GM21529 (cell line): ENCODE measurements around the gene SSR1.
"Not testable (repeated sequence)": the region's sequence is repeated elsewhere in the genome, so short reads cannot be mapped to it uniquely, and the experiment has no call there.

Experiments used
- ATAC-seq: cut with Tn5 transposase; IDR thresholded peaks from one replicate; pipeline ENCODE4 v1.9.1; 2021; ENCODE audit not compliant: unreplicated experiment

SSR1 gene

GRCh38 chr6:7319406-7319805, 6.4 kb upstream of the SSR1 start:
- not testable (repeated sequence) for ATAC-seq

DNA sequence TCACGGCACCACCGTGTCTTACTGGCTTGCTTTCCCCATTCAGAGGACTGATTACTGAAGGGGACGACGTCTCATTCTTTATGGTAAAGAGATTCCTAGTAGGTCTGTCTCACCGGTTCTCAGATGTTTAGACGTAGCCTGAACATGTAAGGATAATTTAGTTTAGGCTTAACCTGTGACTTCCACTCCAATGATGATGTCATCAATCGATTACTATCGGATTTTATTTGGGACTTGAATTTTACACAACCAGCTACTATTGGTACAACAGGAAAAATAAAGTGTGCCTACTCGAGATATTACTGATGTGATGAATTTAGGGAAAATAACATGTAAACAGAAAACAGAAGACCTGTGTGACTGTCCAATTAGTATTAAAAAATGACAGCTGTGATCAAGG, 4.5 kb upstream of the SSR1 start:
- ATAC-seq, result no peak

- no peak for ATAC-seq
These were observed 3.9 kb upstream of the SSR1 start for GRCh38 chr6:7316658-7317533.

DNA sequence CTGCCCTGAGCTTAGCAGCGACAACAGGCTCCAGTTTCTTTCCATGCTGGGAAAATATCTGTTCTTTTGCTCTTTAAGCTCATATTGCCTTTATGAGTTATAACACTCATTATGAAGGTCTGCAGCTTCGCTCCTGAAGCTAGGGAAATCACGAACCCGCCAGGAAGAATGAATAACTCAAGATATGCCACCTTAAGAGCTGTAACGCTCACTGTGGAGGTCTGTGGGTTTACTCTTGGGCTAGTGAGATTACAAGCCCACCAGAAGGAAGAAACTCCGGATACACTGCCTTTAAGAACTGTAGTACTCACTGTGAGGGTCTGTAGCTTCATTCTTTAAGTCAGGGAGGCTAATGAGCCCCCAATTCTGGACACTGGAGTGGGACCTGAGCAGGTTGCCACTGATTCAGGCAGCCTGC, 3.0 kb upstream of the SSR1 start:
- no peak for ATAC-seq

- ATAC-seq, result not testable (repeated sequence)
These were observed 2.3 kb upstream of the SSR1 start for GRCh38 chr6:7315087-7315947.

DNA sequence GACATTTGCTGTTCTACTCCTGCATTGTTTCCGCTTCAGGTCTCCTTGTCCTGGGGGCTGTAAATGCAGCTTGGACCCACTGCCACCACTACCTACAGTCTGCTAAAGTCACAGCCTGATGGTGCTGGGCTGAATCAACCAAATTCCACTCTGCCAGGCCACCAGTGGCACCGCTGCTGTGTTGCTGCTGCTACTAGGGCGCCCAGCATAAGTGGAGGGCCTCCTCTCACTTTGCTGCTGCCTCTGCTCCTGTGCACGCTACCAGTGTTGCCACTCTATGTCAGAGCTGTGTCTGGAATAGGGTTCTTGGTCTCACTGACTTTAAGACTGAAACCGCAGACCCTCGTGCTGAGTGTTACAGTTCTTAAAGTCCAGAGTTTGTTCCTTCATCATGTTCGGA, 1.4 kb upstream of the SSR1 start:
- no peak for ATAC-seq

GRCh38 chr6:7313505-7314165, 636 bp upstream of the SSR1 start:
- no peak for ATAC-seq

DNA sequence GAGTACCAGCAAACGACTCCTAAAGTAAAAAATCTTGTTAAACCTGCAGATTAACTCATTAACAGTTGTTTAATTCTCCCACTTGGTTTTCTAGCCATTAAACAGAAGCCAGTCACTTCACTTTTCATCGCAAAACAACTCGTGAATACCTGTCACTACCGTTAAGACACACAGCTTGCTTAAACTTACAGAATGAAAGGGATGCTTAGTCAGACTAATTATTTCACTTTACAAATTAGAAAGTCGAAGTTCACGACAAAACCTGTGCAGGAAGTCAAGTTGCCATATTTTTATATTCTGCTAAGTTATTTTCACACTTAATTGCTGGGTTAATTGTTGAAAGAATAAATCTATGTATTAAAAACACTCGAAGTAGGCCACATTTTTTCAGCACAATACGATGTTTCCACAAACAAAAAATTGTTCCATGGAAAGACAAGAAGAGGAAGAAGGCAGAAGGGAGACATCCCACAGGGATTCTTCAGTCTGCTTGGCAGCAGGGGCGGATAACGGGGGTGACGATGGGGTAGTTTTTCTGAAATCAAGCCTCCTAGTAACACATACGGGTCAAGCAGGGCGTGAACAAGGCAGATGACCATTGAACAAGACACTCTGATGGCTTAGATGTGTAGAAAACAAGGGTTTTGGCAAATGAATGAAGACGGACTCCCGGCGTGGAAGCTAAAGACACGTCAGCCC, 933 bp downstream of the SSR1 start:
- ATAC-seq, result no peak

DNA sequence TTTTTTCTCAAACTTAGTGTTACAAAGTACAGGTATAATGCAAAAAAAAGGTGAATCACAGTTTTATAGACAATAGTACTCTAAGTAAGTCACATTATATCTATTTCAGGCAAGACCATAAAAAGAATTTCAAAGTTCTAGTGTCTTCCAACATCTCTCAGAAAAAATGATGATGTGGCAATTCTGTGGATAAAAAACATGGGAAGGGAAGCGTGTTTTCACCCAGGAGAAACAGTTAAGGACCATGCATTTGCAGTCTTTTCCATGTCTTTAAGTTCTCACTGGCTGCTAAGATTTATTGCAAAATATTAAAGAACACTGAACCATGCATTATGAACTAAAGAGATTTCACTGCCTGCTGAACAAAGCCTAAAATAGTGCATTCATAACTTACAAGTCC, 1.8 kb downstream of the SSR1 start:
- no peak for ATAC-seq

- no peak for ATAC-seq
These were observed 3.9 kb downstream of the SSR1 start for GRCh38 chr6:7309050-7309449.

- no peak for ATAC-seq
These were observed 5.5 kb downstream of the SSR1 start for GRCh38 chr6:7307533-7307932.

GRCh38 chr6:7304821-7305220, 8.2 kb downstream of the SSR1 start:
- no peak for ATAC-seq

DNA sequence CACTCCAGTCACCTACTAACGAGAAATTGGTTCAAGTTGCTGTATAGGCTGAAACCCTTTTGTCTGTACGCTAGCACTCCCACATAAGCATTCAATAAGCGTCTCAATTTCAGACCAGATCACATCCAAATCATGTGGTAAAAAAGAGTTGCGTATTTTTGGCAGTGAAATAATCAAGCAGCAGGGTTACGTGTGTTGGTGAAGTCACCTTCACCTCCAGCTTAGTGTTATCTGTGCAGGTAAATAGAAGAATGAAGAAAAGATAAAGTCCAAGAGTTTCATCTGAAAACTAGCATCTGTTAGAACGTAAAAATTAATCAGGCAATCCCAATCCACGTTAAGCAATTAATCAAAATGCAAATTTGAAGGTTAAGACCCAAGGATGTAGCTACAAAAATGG, 11.3 kb downstream of the SSR1 start:
- ATAC-seq, result no peak

- ATAC-seq, result no peak
These were observed 12.1 kb downstream of the SSR1 start for GRCh38 chr6:7300926-7301325.

DNA sequence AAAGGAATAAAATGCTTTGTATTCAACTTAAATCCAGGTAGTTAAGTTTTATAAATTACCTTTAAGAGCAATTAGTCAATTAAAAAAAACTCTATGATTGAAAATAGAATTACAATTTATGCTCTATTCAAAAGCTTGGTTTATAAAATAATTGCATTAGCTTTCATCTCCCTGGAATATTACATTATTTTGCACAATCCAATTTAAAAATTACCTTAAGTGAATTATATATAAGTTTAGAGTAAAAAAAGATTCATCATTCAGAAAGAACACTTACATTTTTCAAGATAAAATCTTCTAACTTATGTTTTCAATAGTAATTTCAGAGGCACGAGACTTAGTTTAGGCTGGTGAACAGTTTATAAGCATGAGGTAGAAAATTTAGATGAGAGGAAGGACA, 14.9 kb downstream of the SSR1 start:
- no peak for ATAC-seq

DNA sequence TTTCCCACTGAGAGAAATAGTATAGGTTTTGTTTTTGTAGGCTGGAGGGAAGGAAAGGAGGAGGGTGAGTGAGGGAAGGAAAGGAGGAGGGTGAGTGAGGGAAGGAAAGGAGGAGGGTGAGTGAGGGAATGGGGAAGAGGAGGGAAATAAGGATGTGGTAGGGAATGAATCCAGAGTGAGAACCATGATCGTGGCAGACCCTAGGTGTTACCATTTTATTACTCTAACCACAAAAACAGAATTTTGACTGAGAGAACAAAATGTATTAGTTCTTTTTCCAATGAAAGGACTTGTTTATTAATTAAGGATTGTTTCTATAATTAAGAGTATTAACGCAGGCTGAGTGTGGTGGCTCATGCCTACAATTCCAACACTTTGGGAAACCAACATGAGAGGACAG, 16.4 kb downstream of the SSR1 start:
- no peak for ATAC-seq

DNA sequence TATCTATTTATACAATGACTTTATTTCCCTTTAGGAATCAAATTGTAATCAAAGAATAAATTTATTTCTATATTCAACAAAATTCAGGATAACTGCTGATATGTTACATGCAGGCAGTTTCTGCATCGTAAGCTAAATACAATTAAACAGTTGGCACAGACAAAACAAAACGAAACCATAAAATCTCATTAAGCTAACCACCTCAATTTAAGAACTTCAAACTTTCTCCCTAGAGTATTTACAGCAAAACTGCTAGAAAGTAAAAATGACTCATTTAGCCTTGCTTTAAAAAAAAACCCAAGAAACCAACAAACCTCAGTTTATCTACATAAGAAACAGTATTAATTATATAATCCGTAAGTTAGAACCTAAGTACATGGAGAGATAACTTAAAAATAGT, 17.1 kb downstream of the SSR1 start:
- ATAC-seq, result no peak

DNA sequence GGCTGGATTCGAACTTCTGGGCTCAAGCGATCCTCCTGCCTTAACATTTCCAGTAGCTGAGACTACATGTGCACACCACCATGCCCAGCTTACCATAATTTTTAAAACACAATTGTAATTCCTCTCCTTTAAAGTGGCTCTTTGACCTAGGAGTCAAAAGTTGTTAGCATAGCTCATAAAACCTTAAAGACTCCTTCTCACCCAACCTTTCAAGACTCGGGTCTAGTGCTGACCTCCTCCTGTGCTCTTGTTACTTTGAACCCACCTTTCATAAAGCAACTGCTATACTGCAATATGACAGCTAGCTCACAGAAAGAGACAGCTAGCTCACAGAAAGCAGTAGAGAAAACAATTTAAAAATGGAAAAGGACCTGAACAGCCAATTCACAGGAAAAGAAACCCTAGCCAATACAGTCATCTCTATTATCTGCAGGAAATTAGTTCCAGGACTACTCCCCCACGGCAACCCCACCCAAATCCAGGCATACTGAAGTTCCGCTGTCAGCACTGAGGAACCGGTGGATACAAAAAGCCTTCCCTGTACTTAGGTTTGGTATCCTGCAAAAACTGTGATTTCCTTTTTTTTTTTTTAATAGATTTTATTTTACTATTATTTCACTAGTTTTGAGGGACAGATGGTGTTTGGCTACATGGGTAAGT, 20.3 kb downstream of the SSR1 start:
- no peak for ATAC-seq

GRCh38 chr6:7290079-7290478, 22.9 kb downstream of the SSR1 start:
- ATAC-seq, result no peak

DNA sequence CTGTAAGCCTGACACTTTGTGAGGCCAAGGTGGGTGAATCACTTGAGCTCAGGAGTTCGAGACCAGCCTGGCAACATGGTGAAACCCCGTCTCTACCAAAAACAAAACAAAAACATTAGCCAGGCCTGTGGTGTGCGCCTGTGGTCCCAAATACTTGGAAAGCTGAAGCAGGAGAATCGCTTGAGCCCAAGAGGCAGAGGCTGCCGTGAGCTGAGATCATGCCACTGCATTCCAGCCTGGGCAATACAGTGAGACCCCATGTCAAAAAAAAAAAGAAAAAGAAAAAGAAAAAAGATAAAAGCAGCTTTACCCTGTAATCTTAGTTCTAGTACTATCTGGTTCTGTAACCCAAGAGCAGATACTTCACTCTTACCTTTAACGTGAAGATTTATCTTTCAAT, 27.6 kb downstream of the SSR1 start:
- ATAC-seq, result no peak
